GM19463 (cell line): Measurements from ENCODE around the gene PUM1.

ENCODE experiments used
- ATAC-seq: cut with Tn5 transposase; IDR thresholded peaks from one replicate; pipeline ENCODE4 v1.9.1; 2021; ENCODE audit warnings: mild to moderate bottlenecking, moderate library complexity; ENCODE audit not compliant: unreplicated experiment

Gene PUM1

GRCh38 chr1:31032266-31032665 lies 33.3 kb downstream of the PUM1 start:
- ATAC-seq, result no peak

GRCh38 chr1:31031330-31032143 lies 34.0 kb downstream of the PUM1 start:
- no peak for ATAC-seq

- ATAC-seq, result no peak
These were observed 36.5 kb downstream of the PUM1 start for GRCh38 chr1:31029026-31029425.

GRCh38 chr1:31027693-31028526 lies 37.6 kb downstream of the PUM1 start:
- ATAC-seq, result no peak

GRCh38 chr1:31022259-31022658 lies 43.3 kb downstream of the PUM1 start:
- no peak for ATAC-seq

GRCh38 chr1:31020007-31020790 lies 45.3 kb downstream of the PUM1 start:
- ATAC-seq, result no peak

- no peak for ATAC-seq
These were observed 46.1 kb downstream of the PUM1 start for GRCh38 chr1:31019401-31019800.

- ATAC-seq, result no peak
These were observed 48.6 kb downstream of the PUM1 start for GRCh38 chr1:31016868-31017267.

- ATAC-seq, result peak; percentile 45
These were observed 52.2 kb downstream of the PUM1 start for GRCh38 chr1:31013187-31013864.

GRCh38 chr1:31012210-31012924 lies 53.1 kb downstream of the PUM1 start:
- no peak for ATAC-seq

- no peak for ATAC-seq
These were observed 53.8 kb downstream of the PUM1 start for GRCh38 chr1:31011719-31012118.

GRCh38 chr1:31010086-31010989 lies 55.2 kb downstream of the PUM1 start:
- peak; percentile 78 for ATAC-seq

GRCh38 chr1:31007462-31007991 lies 58.0 kb downstream of the PUM1 start:
- ATAC-seq, result no peak

GRCh38 chr1:31006747-31007146 lies 58.8 kb downstream of the PUM1 start:
- ATAC-seq, result no peak

- no peak for ATAC-seq
These were observed 59.8 kb downstream of the PUM1 start for GRCh38 chr1:31005617-31006166.

- no peak for ATAC-seq
These were observed 60.3 kb downstream of the PUM1 start for GRCh38 chr1:31005198-31005597.

- ATAC-seq, result no peak
These were observed 61.3 kb downstream of the PUM1 start for GRCh38 chr1:31004231-31004621.

GRCh38 chr1:31003613-31004230 lies 61.8 kb downstream of the PUM1 start:
- no peak for ATAC-seq
